ENCODE data around the gene BCL3. TPM values are rescaled to one million over a fixed set of nuclear protein-coding genes. Genes with fewer than 3 reads are reported as not detected.
A peak's percentile ranks its signal among the peaks of the same experiment; 100 is the strongest.

Gene BCL3
- total and polyA plus RNA-seq, 2 of the 13 experiments (the other 11 are each of a cell fraction or from before 2014, with no cell fraction given), result 2.3 to 4.0 TPM

GRCh38 chr19:44800461-44800860, 52.0 kb downstream of the BCL3 start (continued):
- TF ChIP-seq, protein P1, sequence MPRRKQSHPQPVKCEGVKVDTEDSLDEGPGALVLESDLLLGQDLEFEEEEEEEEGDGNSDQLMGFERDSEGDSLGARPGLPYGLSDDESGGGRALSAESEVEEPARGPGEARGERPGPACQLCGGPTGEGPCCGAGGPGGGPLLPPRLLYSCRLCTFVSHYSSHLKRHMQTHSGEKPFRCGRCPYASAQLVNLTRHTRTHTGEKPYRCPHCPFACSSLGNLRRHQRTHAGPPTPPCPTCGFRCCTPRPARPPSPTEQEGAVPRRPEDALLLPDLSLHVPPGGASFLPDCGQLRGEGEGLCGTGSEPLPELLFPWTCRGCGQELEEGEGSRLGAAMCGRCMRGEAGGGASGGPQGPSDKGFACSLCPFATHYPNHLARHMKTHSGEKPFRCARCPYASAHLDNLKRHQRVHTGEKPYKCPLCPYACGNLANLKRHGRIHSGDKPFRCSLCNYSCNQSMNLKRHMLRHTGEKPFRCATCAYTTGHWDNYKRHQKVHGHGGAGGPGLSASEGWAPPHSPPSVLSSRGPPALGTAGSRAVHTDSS (CRISPR knock-in tag; conservative IDR thresholded peaks at IDR 0.05), result no peak
- TF ChIP-seq ZNF562 (CRISPR knock-in tag; IDR thresholded peaks at IDR 0.05; ENCODE audit: borderline replicate concordance) (no peak), ZSCAN31 (CRISPR knock-in tag; IDR thresholded peaks at IDR 0.05; ENCODE audit: low read depth) (no peak), ZNF337 (CRISPR knock-in tag; IDR thresholded peaks at IDR 0.05; ENCODE audit: borderline replicate concordance, low read depth) (no peak), FOSL1 (CRISPR knock-in tag; IDR thresholded peaks at IDR 0.05; ENCODE audit: borderline replicate concordance) (no peak), ELF1 (CRISPR knock-in tag; IDR thresholded peaks at IDR 0.05) (no peak), ZNF557 (CRISPR knock-in tag; IDR thresholded peaks at IDR 0.05) (no peak), POLR2G (IDR thresholded peaks at IDR 0.05; ENCODE audit: low read depth, low read length) (no peak), JDP2 (CRISPR knock-in tag; IDR thresholded peaks at IDR 0.05; ENCODE audit: borderline replicate concordance) (no peak), ZNF790 (CRISPR knock-in tag; IDR thresholded peaks at IDR 0.05; ENCODE audit: borderline replicate concordance) (no peak), FOSL2 (CRISPR knock-in tag; IDR thresholded peaks at IDR 0.05) (0 out of 2 replicates have a peak, but pooled peaks have one; percentile 26), ZNF780A (CRISPR knock-in tag; IDR thresholded peaks at IDR 0.05) (no peak)
- TF ChIP-seq, protein P2, sequence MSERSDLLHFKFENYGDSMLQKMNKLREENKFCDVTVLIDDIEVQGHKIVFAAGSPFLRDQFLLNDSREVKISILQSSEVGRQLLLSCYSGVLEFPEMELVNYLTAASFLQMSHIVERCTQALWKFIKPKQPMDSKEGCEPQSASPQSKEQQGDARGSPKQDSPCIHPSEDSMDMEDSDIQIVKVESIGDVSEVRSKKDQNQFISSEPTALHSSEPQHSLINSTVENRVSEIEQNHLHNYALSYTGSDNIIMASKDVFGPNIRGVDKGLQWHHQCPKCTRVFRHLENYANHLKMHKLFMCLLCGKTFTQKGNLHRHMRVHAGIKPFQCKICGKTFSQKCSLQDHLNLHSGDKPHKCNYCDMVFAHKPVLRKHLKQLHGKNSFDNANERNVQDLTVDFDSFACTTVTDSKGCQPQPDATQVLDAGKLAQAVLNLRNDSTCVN (CRISPR knock-in tag; IDR thresholded peaks at IDR 0.05; ENCODE audit: borderline replicate concordance), result 0 out of 2 replicates have a peak, but pooled peaks have one; percentile 25
- TF ChIP-seq, protein P3, sequence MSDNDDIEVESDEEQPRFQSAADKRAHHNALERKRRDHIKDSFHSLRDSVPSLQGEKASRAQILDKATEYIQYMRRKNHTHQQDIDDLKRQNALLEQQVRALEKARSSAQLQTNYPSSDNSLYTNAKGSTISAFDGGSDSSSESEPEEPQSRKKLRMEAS (IDR thresholded peaks at IDR 0.05), result peak; percentile 30; the same call in 1 of the 2 replicates
- TF ChIP-seq, protein P4, sequence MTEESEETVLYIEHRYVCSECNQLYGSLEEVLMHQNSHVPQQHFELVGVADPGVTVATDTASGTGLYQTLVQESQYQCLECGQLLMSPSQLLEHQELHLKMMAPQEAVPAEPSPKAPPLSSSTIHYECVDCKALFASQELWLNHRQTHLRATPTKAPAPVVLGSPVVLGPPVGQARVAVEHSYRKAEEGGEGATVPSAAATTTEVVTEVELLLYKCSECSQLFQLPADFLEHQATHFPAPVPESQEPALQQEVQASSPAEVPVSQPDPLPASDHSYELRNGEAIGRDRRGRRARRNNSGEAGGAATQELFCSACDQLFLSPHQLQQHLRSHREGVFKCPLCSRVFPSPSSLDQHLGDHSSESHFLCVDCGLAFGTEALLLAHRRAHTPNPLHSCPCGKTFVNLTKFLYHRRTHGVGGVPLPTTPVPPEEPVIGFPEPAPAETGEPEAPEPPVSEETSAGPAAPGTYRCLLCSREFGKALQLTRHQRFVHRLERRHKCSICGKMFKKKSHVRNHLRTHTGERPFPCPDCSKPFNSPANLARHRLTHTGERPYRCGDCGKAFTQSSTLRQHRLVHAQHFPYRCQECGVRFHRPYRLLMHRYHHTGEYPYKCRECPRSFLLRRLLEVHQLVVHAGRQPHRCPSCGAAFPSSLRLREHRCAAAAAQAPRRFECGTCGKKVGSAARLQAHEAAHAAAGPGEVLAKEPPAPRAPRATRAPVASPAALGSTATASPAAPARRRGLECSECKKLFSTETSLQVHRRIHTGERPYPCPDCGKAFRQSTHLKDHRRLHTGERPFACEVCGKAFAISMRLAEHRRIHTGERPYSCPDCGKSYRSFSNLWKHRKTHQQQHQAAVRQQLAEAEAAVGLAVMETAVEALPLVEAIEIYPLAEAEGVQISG (CRISPR knock-in tag; IDR thresholded peaks at IDR 0.05), result peak; percentile 62; the same call in 1 of the 2 replicates
- TF ChIP-seq, protein P5, sequence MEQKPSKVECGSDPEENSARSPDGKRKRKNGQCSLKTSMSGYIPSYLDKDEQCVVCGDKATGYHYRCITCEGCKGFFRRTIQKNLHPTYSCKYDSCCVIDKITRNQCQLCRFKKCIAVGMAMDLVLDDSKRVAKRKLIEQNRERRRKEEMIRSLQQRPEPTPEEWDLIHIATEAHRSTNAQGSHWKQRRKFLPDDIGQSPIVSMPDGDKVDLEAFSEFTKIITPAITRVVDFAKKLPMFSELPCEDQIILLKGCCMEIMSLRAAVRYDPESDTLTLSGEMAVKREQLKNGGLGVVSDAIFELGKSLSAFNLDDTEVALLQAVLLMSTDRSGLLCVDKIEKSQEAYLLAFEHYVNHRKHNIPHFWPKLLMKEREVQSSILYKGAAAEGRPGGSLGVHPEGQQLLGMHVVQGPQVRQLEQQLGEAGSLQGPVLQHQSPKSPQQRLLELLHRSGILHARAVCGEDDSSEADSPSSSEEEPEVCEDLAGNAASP (CRISPR knock-in tag; IDR thresholded peaks at IDR 0.05; ENCODE audit: borderline replicate concordance), result peak; percentile 61; the same call in 1 of the 2 replicates
- TF ChIP-seq, protein P6, sequence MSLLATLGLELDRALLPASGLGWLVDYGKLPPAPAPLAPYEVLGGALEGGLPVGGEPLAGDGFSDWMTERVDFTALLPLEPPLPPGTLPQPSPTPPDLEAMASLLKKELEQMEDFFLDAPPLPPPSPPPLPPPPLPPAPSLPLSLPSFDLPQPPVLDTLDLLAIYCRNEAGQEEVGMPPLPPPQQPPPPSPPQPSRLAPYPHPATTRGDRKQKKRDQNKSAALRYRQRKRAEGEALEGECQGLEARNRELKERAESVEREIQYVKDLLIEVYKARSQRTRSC (CRISPR knock-in tag; IDR thresholded peaks at IDR 0.05; ENCODE audit: low read depth), result no peak
- TF ChIP-seq, protein P7, sequence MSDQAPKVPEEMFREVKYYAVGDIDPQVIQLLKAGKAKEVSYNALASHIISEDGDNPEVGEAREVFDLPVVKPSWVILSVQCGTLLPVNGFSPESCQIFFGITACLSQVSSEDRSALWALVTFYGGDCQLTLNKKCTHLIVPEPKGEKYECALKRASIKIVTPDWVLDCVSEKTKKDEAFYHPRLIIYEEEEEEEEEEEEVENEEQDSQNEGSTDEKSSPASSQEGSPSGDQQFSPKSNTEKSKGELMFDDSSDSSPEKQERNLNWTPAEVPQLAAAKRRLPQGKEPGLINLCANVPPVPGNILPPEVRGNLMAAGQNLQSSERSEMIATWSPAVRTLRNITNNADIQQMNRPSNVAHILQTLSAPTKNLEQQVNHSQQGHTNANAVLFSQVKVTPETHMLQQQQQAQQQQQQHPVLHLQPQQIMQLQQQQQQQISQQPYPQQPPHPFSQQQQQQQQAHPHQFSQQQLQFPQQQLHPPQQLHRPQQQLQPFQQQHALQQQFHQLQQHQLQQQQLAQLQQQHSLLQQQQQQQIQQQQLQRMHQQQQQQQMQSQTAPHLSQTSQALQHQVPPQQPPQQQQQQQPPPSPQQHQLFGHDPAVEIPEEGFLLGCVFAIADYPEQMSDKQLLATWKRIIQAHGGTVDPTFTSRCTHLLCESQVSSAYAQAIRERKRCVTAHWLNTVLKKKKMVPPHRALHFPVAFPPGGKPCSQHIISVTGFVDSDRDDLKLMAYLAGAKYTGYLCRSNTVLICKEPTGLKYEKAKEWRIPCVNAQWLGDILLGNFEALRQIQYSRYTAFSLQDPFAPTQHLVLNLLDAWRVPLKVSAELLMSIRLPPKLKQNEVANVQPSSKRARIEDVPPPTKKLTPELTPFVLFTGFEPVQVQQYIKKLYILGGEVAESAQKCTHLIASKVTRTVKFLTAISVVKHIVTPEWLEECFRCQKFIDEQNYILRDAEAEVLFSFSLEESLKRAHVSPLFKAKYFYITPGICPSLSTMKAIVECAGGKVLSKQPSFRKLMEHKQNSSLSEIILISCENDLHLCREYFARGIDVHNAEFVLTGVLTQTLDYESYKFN (CRISPR knock-in tag; conservative IDR thresholded peaks at IDR 0.05), result peak; percentile 81
